K562 (cell line): ENCODE measurements around the gene DDX20. TPM values are rescaled to one million over a fixed set of nuclear protein-coding genes. Genes with fewer than 3 reads are reported as not detected.

Experiments
- CHCHD3 ChIP-seq: fragments of 250-450 bp; sonication (Bioruptor Pico); IDR thresholded peaks from 2 replicates; pipeline ENCODE4 v2.1.2; 2022; ENCODE audit warnings: mild to moderate bottlenecking
- DDX20 ChIP-seq: fragments of 450-650 bp; IDR thresholded peaks from 2 replicates; pipeline ENCODE4 v1.6.1; 2016; ENCODE audit warnings: missing genetic modification characterization, low read depth, mild to moderate bottlenecking, missing compliant biosample characterization, moderate library complexity
- E2F8 ChIP-seq: fragments of 450-650 bp; IDR thresholded peaks from 2 replicates; pipeline ENCODE4 v1.7.1; 2018; ENCODE audit warnings: mild to moderate bottlenecking, low read depth; ENCODE audit not compliant: partially characterized antibody
- HSF4 ChIP-seq: fragments of 250-450 bp; sonication (Bioruptor Pico); IDR thresholded peaks from 2 replicates; pipeline ENCODE4 v2.1.2; 2022; ENCODE audit warnings: mild to moderate bottlenecking, moderate library complexity, borderline replicate concordance
- KAT8 ChIP-seq: fragments of 450-650 bp; IDR thresholded peaks from 2 replicates; pipeline ENCODE4 v1.6.1; 2016; ENCODE audit warnings: low read depth, mild to moderate bottlenecking
- L3MBTL2 ChIP-seq: fragments of 450-650 bp; IDR thresholded peaks from 2 replicates; pipeline ENCODE4 v1.6.1; 2016; ENCODE audit warnings: mild to moderate bottlenecking, moderate library complexity
- MYBL2 ChIP-seq, 2 experiments: fragments of 450-650 bp in 1 of 2; sonication (generic) in 1 of 2; formaldehyde crosslinking in 1 of 2; IDR thresholded peaks; 2 replicates each; pipeline versions ENCODE4 v1.6.1 to v1.8.1; 2017 to 2022; ENCODE audit warnings: borderline replicate concordance in 1 of 2, inconsistent platforms in 1 of 2, low read depth in 1 of 2, mild to moderate bottlenecking in 1 of 2, missing genetic modification reagents in 1 of 2, moderate library complexity in 1 of 2
- PATZ1 ChIP-seq: fragments of 250-450 bp; sonication (Bioruptor Pico); IDR thresholded peaks from 2 replicates; pipeline ENCODE4 v1.5.0; 2020; ENCODE audit warnings: mild to moderate bottlenecking, borderline replicate concordance
- SRSF7 ChIP-seq: fragments of 200-400 bp; formaldehyde crosslinking; optimal IDR thresholded peaks from 2 replicates; pipeline ENCODE3; 2017; ENCODE audit warnings: mild to moderate bottlenecking, low read depth, low read length
- STAT5B ChIP-seq: fragments of 250-450 bp; sonication (Bioruptor Pico); IDR thresholded peaks from 2 replicates; pipeline ENCODE4 v1.8.0; 2021; ENCODE audit warnings: mild to moderate bottlenecking, inconsistent platforms
- THRB ChIP-seq: fragments of 450-650 bp; formaldehyde crosslinking; conservative IDR thresholded peaks from 2 replicates; pipeline ENCODE4 v1.4.0; 2022; ENCODE audit warnings: mild to moderate bottlenecking, missing genetic modification characterization
- TRIM28 ChIP-seq: fragments of 450-650 bp; IDR thresholded peaks from 2 replicates; pipeline ENCODE4 v1.6.1; 2017
- ZBTB49 ChIP-seq: sonication (generic); formaldehyde crosslinking; IDR thresholded peaks from 2 replicates; pipeline ENCODE4 v1.8.0; 2022; ENCODE audit warnings: missing genetic modification reagents, mild to moderate bottlenecking, borderline replicate concordance
- ZNF212 ChIP-seq: fragments of 450-650 bp; formaldehyde crosslinking; IDR thresholded peaks from 2 replicates; pipeline ENCODE4 v1.4.0; 2020; ENCODE audit warnings: mild to moderate bottlenecking
- ZNF217 ChIP-seq: sonication (generic); formaldehyde crosslinking; IDR thresholded peaks from 2 replicates; pipeline ENCODE4 v1.8.0; 2022; ENCODE audit warnings: mild to moderate bottlenecking, missing genetic modification reagents
- ZNF41 ChIP-seq: fragments of 250-450 bp; sonication (Bioruptor Pico); conservative IDR thresholded peaks from 2 replicates; pipeline ENCODE4 v1.4.0; 2020; ENCODE audit warnings: mild to moderate bottlenecking
- polyA plus RNA-seq, 8 experiments: library from polyadenylated mRNA; depleted of rRNA in 4 of 8; stranded (reverse) in 5 of 8; unstranded in 3 of 8; fragments of >200 nt; fragmentation: Nextera tagmentation in 2 of 8; fragmentation: Illumina TruSeq in 1 of 8; extraction: Ambion mirVana in 2 of 8; extraction: Trizol in 1 of 8; gene quantifications; 2 replicates each; pipeline versions ENCODE4 v1.2.1 to v1.2.3, GENCODE V29; 2011 to 2014; ENCODE audit warnings: inconsistent platforms in 1 of 8, missing spikeins in 1 of 8
- total RNA-seq, 7 experiments: library from RNA; depleted of rRNA in 6 of 7; stranded (reverse); fragments of >200 nt in 6 of 7; fragmentation: Illumina TruSeq in 2 of 7; extraction: Trizol in 2 of 7; gene quantifications; 2 replicates each; pipeline versions ENCODE4 v1.2.1 to v1.2.3, GENCODE V29; 2011 to 2021; ENCODE audit warnings: low replicate concordance in 1 of 7

The DDX20 gene
- total and polyA plus RNA-seq, 9 of the 15 experiments (the other 6 are each of a cell fraction or from before 2014, with no cell fraction given), result 8.3 to 33.4 (median 24.5) TPM

- no peak for TF ChIP-seq PATZ1 (CRISPR knock-in tag)
- TF ChIP-seq ZNF212 (CRISPR knock-in tag), result no peak
- no peak for TF ChIP-seq MYBL2 (IDR thresholded peaks at IDR 0.05; ENCODE audit: low read depth)
- 0 out of 2 replicates have a peak, but pooled peaks have one; percentile 45 for TF ChIP-seq MYBL2 (CRISPR knock-in tag; IDR thresholded peaks at IDR 0.05; ENCODE audit: borderline replicate concordance)
- TF ChIP-seq ZBTB49 (CRISPR knock-in tag), result no peak
- no peak for TF ChIP-seq CHCHD3 (CRISPR knock-in tag)
- TF ChIP-seq STAT5B (CRISPR knock-in tag), result no peak
- peak; percentile 91 for TF ChIP-seq L3MBTL2
- TF ChIP-seq HSF4 (CRISPR knock-in tag), result no peak
- TF ChIP-seq DDX20 (tag), result no peak
- no peak for TF ChIP-seq SRSF7
- peak; percentile 62; the same call in 1 of the 2 replicates for TF ChIP-seq THRB (CRISPR knock-in tag)
- TF ChIP-seq KAT8, result no peak
- TF ChIP-seq E2F8, result peak; percentile 100
- no peak for TF ChIP-seq ZNF41 (CRISPR knock-in tag)
- no peak for TF ChIP-seq ZNF217 (CRISPR knock-in tag)
- TF ChIP-seq TRIM28, result peak; percentile 45; the same call in 1 of the 2 replicates
Measured at GRCh38 chr1:111755331-111756123, at the start of gene DDX20 (continued).
